ENCODE measurements around the gene RPL41. TPM values are rescaled to one million over a fixed set of nuclear protein-coding genes. Genes with fewer than 3 reads are reported as not detected.

Gene RPL41
- total and polyA plus RNA-seq, 9 of the 15 experiments (the other 6 are each of a cell fraction or from before 2014, with no cell fraction given) = 3,403 to 11,276 (median 5,604) TPM

- TF ChIP-seq KLF10 (CRISPR knock-in tag; IDR thresholded peaks at IDR 0.05) (no peak), SMARCE1 (IDR thresholded peaks at IDR 0.05) (peak; percentile 57; the same call in 1 of the 2 replicates), ATF7 (IDR thresholded peaks at IDR 0.05) (peak; percentile 53; the same call in 1 of the 2 replicates), NFE2 (IDR thresholded peaks at IDR 0.05; ENCODE audit: low read depth) (peak; percentile 62; the same call in 1 of the 2 replicates), FOXP4 (CRISPR knock-in tag; IDR thresholded peaks at IDR 0.05; ENCODE audit: borderline replicate concordance) (0 out of 2 replicates have a peak, but pooled peaks have one; percentile 17), MITF (IDR thresholded peaks at IDR 0.05) (no peak), RCOR1 (IDR thresholded peaks at IDR 0.05; ENCODE audit: borderline replicate concordance in 1 of 2, low read depth in 2 of 2, low read length in 2 of 2) (peak in 1 of 2 experiments; percentile 52; a peak in 1 of 4 replicates), ARID1B (IDR thresholded peaks at IDR 0.05) (peak; percentile 65), KDM1A (IDR thresholded peaks at IDR 0.05) (peak; percentile 71 to 72), TEAD4 (IDR thresholded peaks at IDR 0.05; ENCODE audit: low read length) (peak; percentile 40; the same call in 1 of the 2 replicates), TEAD4 (CRISPR knock-in tag; IDR thresholded peaks at IDR 0.05; ENCODE audit: borderline replicate concordance) (no peak), MEF2D (tag; conservative IDR thresholded peaks at IDR 0.05; ENCODE audit: low read depth) (no peak), MLLT1 (IDR thresholded peaks at IDR 0.05) (peak in 1 of 2 experiments; percentile 14; a peak in 1 of 4 replicates), EP300 (IDR thresholded peaks at IDR 0.05; ENCODE audit: low read length) (peak; percentile 29; the same call in 1 of the 2 replicates), C11orf30 (IDR thresholded peaks at IDR 0.05; ENCODE audit: low read depth) (peak; percentile 51; the same call in 1 of the 2 replicates), ESRRA (IDR thresholded peaks at IDR 0.05; ENCODE audit: borderline replicate concordance, low read depth) (peak; percentile 14; the same call in 1 of the 2 replicates), CBFA2T3 (IDR thresholded peaks at IDR 0.05) (peak; percentile 59), CREM (IDR thresholded peaks at IDR 0.05; ENCODE audit: low read depth) (0 out of 2 replicates have a peak, but pooled peaks have one; percentile 18), ZNF133 (CRISPR knock-in tag; IDR thresholded peaks at IDR 0.05) (no peak), ATF1 (CRISPR knock-in tag; IDR thresholded peaks at IDR 0.05) (no peak), ATF1 (tag; IDR thresholded peaks at IDR 0.05) (0 out of 2 replicates have a peak, but pooled peaks have one; percentile 21), JUND (IDR thresholded peaks at IDR 0.05; ENCODE audit: borderline replicate concordance, low read depth, low read length) (peak; percentile 2; the same call in 1 of the 2 replicates), JUND (tag; IDR thresholded peaks at IDR 0.05; ENCODE audit: borderline replicate concordance, low read depth, low read length) (no peak), YBX1 (IDR thresholded peaks at IDR 0.05) (no peak), SMARCA4 (IDR thresholded peaks at IDR 0.05) (peak; percentile 37; the same call in 1 of the 2 replicates)
Measured at GRCh38 chr12:56124133-56124532, 7.7 kb downstream of the RPL41 start (continued).

Measured in K562 (cell line).